ENCODE results near the gene PAPPA2.

The PAPPA2 gene

DNA sequence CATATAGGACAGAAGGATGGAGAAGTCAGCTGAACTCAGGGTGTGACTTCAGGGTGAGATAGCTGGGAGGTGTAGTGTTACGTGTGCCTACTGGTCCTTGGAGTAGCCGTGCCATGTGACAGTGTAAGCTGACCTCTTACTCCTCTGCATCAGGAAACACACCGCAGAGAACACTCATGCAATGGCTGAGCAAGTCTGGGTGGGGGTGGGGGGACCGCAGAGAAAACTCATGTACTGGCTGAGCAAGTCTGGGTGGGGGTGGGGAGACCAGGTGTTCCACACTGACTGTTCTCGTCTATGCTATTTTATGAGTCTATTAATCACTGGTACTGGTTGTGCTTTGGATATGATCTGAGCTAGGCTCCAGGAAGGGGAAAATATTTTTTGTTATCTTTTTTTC lies 233.1 kb downstream of the PAPPA2 start:
- TF ChIP-seq, protein P1, sequence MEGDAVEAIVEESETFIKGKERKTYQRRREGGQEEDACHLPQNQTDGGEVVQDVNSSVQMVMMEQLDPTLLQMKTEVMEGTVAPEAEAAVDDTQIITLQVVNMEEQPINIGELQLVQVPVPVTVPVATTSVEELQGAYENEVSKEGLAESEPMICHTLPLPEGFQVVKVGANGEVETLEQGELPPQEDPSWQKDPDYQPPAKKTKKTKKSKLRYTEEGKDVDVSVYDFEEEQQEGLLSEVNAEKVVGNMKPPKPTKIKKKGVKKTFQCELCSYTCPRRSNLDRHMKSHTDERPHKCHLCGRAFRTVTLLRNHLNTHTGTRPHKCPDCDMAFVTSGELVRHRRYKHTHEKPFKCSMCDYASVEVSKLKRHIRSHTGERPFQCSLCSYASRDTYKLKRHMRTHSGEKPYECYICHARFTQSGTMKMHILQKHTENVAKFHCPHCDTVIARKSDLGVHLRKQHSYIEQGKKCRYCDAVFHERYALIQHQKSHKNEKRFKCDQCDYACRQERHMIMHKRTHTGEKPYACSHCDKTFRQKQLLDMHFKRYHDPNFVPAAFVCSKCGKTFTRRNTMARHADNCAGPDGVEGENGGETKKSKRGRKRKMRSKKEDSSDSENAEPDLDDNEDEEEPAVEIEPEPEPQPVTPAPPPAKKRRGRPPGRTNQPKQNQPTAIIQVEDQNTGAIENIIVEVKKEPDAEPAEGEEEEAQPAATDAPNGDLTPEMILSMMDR (IDR thresholded peaks at IDR 0.05; ENCODE audit: insufficient read depth, low read length, missing control alignments), result no peak
- DNase-seq (ENCODE audit: low read depth, low spot score), result no peak
- H3K4me3 ChIP-seq (ENCODE audit: low read depth, low read length), result no peak overlapping the region
- ChIA-PET POLR2A (no interaction called here), CTCF (interaction anchor here (10.6 kb wide), 1 partner anchor 137 kb away, joined by 199 read pairs; no protein-coding TSS in a partner anchor)

DNA sequence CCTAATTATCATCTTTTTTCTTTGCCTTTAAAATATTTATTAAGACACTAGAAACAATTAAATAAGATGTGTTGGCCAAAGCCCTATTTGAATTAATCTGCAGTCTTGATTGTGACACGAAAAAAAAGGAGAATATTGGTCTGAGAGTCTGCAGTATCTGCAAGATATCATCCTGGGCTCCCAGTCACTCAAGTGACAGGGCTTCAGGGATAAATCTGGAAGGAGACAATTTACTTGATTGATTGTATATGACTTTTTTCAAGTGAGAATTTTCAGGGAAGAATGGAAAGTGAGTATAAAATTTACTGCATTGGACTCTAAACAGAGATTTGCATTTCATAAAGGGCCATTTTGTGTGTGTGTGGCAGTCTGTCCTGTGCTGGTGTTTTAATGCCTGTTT lies 233.7 kb downstream of the PAPPA2 start:
- DNase-seq (ENCODE audit: low read depth, low spot score), result no peak
- POLR2A ChIA-PET, result no interaction called here
- no peak overlapping the region for H3K4me3 ChIP-seq (ENCODE audit: low read depth, low read length)
- TF ChIP-seq, protein P1 (IDR thresholded peaks at IDR 0.05; ENCODE audit: insufficient read depth, low read length, missing control alignments), result no peak
- CTCF ChIA-PET, result interaction anchor here (10.6 kb wide), 1 partner anchor 137 kb away, joined by 199 read pairs; no protein-coding TSS in a partner anchor

DNA sequence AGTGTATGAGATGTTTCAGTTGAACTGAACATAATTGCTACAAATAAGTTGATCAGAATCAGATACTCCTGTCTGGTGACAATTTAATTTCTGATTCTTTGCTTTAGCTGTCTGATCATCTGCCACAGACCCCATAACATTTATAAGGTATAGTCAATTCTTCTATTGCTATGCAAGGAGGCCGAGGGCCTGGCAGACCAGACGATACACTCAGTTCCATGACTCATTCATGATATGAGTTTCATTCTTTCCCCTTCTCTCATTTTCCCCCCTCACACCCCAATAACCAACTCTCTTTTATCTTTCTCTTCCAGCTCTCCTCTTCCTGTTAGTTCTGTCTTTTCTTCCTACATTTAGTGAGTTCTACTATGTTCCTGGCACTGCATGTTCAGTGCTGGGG lies 236.8 kb downstream of the PAPPA2 start:
- ChIA-PET POLR2A (no interaction called here), CTCF (interaction anchor here (2.1 kb wide), 1 partner anchor 8 kb away, joined by 10 read pairs; no protein-coding TSS in a partner anchor)
- TF ChIP-seq, protein P1 (IDR thresholded peaks at IDR 0.05; ENCODE audit: insufficient read depth, low read length, missing control alignments), result no peak
- no peak for DNase-seq (ENCODE audit: low read depth, low spot score)
- no peak overlapping the region for H3K4me3 ChIP-seq (ENCODE audit: low read depth, low read length)

DNA sequence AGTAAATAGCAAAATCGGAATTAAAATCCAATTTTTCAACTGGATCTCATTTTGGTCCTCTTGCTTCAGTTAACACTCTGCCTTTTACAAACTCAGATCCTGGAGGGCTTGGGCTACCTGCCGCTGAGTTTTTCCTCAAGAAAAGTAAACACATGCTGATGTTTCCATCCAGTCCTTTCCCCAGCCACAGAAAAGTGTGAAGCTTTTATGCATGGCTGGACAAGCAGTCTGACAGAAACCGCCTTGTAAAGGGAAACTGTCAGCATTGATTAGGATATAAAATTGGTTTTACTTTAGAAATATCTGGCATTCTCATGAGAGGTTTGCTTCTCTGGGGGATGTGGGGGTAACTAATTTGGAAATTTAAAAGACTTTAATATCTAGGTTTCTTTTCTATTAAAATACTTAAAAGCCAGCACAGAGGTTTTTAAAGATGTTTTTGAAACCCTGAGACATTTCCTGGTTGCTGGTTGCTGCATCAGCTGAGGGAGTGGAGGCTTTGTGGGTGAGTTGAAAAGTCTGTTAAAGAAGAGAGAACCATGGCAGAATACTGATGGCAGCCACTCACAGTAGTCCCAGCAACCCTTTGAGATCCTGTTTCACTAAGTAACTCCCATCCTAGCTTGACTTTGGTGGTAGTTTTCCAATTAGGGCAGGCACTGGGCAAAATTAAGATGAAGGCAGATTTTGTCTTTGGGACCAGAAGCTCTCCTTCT lies 238.3 kb downstream of the PAPPA2 start:
- ChIA-PET CTCF (interaction anchor here (1.0 to 2.1 kb wide), 3 partner anchors 10 to 141 kb away, joined by 3 to 10 read pairs (median 5); no protein-coding TSS in a partner anchor), POLR2A (no interaction called here)
- TF ChIP-seq, protein P1 (IDR thresholded peaks at IDR 0.05; ENCODE audit: insufficient read depth, low read length, missing control alignments), result no peak
- DNase-seq (ENCODE audit: low read depth, low spot score), result no peak
- H3K4me3 ChIP-seq (ENCODE audit: low read depth, low read length), result no peak overlapping the region

DNA sequence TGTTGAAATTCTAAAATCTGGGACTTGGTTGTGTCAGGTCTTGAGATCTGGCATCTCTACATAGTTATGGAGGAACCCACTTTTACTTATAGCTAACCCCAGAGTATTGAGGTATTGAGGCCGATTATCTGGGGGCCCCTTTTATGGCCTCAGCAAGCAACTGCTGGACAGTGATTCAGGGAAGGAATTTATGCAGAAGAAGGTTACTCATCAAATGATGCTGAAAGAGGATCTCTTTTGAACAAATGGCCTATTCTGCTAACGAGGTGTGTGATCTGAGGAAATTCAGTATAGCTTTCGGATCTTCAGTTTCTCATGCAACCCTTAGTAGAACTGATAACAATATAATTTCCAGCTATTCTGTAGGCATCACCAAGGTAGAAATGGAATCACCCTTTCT lies 239.9 kb downstream of the PAPPA2 start:
- POLR2A ChIA-PET, result no interaction called here
- H3K4me3 ChIP-seq (ENCODE audit: low read depth, low read length), result no peak overlapping the region
- TF ChIP-seq, protein P1 (IDR thresholded peaks at IDR 0.05; ENCODE audit: insufficient read depth, low read length, missing control alignments), result no peak
- CTCF ChIA-PET, result no interaction called here
- DNase-seq (ENCODE audit: low read depth, low spot score), result no peak

DNA sequence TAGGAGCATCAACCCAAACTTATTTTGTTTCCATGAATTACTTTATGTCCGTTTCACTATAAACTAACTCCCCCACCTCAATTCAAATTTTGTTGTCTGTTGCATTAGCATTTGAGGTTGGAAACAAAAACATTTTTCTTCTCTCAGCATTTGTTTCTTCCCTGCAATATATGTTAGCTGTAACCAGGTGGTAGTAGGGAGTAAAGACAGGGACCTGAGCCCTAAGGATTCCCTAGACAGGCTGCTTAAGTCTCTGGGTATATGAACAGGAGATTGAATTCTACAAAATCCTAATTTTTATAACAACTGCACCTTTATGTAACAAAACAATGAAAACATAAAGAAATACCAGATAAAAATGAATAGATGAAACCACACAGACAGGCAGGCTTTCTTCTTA lies 242.6 kb downstream of the PAPPA2 start:
- TF ChIP-seq, protein P1 (IDR thresholded peaks at IDR 0.05; ENCODE audit: insufficient read depth, low read length, missing control alignments), result no peak
- ChIA-PET POLR2A (no interaction called here), CTCF (interaction anchor here (1.0 to 2.9 kb wide), 4 partner anchors 11 to 146 kb away, joined by 3 to 10 read pairs (median 6); no protein-coding TSS in a partner anchor)
- no peak overlapping the region for H3K4me3 ChIP-seq (ENCODE audit: low read depth, low read length)
- no peak for DNase-seq (ENCODE audit: low read depth, low spot score)

Measured in AG04449 (cell line).